ENCODE measurements around the gene SMC5.

GRCh38 chr9:70261131-70261870 is 2.5 kb downstream of the SMC5 start:
- TF ChIP-seq CTCF (conservative IDR thresholded peaks at IDR 0.05): no peak
- TF ChIP-seq ZFX (IDR thresholded peaks at IDR 0.05): no peak

All from C4-2B (cell line).